Stimulated activated CD4-positive, alpha-beta T cell treated with anti-CD3 and anti-CD28 coated beads, TNF-alpha, amount 100 ng/mL, for 1 hour (primary cell): ENCODE measurements around the gene GREB1.

ENCODE experiments used
- DNase-seq, 3 donors: peaks; one replicate each; pipeline ENCODE4 v3.0.0-alpha.2; 2020; ENCODE audit warnings: low read depth in 3 of 3, low spot score in 1 of 3

The GREB1 gene

GRCh38 chr2:11630855-11631254, 97.0 kb downstream of the GREB1 start:
- DNase-seq, result no peak

DNA sequence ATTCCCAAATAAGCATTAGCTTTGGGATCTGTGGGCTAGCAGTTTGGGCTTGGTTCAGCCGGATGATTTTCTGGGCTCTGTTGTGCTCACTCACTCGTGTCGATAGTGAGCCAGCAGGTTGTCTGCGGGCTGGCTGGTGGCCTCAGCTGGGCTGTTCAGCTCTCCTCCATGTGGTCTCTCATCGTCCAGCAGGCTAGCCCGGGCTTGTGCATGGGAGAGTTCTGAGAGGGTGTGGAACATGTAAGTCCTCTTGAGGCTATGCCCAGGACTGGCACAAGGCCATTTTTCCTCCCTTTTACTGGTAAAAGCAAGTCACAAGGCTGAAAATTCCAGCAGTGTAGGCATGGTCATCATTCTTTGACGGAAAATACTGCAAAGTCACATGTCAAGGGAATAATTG, 97.6 kb downstream of the GREB1 start:
- DNase-seq, result no peak

- no peak for DNase-seq
Observed at GRCh38 chr2:11633923-11634478, 100.2 kb downstream of the GREB1 start.

DNA sequence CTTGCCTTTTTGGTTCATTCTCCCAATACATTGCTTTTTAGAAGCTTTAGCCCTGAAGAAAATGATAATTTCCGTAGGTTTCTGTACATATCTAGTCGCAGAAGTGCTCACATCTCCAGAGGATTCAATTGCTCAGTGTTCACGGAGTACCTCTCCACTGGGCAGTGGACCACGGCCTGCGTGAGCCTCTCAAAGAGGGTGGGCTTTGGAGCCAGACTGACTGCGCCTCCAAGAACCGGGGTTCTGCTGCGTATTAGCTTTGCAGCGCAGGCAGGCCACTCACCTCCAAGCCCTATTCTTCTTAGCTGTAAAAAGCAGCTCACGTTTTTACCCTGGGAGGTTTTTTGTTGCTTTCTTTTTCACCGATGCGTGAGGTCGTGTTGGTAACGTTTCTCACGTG, 100.7 kb downstream of the GREB1 start:
- no peak for DNase-seq

- DNase-seq, result no peak
Observed at GRCh38 chr2:11635141-11635540, 101.3 kb downstream of the GREB1 start.

GRCh38 chr2:11636593-11637295, 102.9 kb downstream of the GREB1 start:
- no peak for DNase-seq

DNA sequence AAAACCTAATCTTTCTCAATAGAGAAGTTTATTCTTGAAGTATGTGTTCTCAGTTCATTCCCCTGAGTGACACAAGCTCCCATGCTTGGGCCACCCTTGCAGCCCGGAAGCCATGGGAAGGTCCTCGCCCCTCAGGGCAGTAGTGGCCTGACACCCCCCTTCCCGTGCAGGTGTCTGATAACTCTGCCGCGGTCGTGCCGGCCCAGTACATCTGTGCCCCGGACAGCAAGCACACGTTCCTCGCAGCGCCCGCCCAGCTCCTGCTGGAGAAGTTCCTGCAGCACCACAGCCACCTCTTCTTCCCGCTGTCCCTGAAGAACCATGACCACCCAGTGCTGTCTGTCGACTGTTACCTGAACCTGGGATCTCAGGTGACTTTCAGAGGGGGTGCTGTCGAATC, 103.7 kb downstream of the GREB1 start:
- DNase-seq, result no peak

DNA sequence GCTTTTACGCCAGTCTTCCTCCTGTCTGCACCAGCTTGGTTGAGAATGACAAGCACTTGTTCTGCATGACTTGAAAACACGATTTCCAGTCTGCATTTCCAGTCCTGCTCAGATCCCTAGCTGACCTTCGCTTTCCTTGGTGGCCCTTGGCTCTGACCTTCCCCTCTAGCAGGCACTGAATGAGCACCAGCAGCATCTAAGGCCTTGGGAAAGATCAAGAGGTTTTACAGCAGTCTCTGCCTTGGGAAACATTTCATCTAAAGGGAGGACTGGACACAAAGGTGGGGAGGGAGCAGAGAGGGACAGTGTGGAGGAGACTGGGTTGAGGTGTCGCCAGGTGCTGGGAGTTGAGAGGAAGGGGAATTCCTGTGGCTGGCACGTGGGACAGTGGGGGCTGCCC, 105.7 kb downstream of the GREB1 start:
- DNase-seq, result no peak

DNA sequence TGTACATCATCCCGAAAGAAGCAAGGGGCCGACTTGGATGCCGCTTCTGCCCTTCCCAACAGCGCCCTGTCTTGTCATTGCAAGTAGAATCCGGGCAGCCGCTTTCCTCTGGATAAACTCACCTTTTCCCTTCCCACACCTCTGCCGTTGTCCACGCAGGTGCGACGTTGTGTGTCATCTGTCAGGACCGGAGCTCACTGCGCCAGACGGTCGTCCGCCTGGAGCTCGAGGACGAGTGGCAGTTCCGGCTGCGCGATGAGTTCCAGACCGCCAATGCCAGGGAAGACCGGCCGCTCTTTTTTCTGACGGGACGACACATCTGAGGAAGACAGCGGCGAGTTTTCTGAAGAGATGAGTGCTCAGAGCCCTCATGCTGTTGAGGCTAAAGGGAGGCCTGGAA, 106.3 kb downstream of the GREB1 start:
- DNase-seq, result no peak

- no peak for DNase-seq
Observed at GRCh38 chr2:11642972-11643371, 109.1 kb downstream of the GREB1 start.

DNA sequence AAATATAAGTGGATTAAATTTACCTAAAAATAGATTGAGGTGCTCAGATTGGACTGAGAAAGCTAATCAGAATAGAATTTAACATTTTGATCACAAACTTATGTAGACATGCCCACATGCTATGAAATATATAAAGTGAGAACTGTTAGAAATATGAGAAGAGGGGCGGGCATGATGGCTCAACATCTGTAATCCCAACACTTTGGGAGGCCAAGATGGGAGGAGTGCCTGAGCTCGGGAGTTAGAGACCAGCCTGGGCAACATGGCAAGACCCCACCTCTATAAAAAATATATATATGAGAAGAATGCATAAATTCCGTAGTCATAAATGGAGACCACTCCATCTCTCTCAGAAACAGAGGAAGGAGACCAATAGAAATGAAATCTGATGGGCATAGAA, 110.4 kb downstream of the GREB1 start:
- DNase-seq, result no peak

GRCh38 chr2:11646530-11646929, 112.7 kb downstream of the GREB1 start:
- DNase-seq, result no peak

DNA sequence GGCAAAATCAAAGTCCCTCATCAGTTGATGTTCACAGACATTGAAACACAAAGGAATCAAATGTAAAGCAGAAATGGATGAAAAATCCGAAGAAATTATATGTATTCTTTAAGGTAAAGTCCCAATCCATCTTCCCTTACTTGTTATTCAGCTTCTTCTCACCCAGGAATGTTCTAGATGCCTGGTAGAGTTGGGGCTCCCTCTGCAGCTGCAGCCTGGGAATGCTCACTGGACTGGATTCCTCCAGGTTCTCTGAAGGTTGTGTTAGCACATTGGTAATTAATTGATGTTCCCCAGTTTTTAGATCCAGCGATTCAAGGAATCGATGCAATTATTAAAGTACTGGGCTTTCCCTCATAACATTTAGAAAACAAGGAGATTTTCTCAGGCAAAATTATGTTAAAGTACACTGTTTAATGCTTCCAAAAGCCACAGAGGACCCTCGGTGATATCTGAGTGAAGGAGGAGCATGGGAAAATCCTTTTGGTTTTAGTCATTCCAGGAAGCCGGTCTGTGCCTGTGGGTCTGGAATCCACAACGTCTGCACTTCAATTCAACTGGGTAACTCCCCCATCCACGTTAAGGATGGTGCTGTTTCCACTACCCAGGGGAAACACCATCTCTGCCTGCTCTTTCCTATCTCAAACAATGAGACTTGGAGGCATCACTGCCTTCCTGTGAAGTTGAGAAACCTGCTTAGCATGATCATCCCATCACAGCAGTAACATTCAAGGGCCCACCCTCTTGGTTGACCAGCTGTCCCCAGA, 114.2 kb downstream of the GREB1 start:
- no peak for DNase-seq

- no peak for DNase-seq
Observed at GRCh38 chr2:11649093-11649492, 115.2 kb downstream of the GREB1 start.

DNA sequence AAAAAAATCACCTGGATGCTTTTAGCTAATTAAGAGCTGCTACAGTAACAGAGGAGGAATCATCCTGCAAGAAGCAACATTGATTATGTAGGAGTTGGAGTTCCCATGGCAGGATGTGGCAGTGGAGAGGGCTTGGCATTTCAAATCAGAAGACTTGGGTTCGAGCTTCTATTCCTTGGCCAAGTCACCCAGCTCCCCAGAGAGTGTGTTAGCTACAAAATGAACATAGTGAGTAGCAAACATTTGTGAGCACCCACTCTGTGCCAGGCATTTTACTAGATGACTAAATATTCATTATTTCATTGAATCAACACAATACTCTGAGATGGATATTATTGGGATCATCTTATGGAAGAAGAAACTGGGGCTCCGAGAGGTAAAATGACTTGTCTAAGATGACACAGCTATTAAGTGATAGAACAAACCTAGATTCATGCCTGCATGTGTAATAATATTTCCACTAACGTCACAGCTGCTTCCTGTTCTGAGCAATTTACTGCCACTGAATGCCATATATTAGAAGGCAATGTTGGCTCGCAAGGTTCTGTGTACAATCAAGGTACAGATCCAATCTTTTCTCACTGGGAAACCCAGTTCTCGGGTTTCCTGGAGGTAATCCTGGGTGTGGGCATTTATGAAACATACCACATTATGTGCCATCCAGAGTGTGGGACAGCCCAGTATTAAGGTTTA, 118.2 kb downstream of the GREB1 start:
- DNase-seq, result no peak

- DNase-seq, result no peak
Observed at GRCh38 chr2:11652553-11652952, 118.7 kb downstream of the GREB1 start.

DNA sequence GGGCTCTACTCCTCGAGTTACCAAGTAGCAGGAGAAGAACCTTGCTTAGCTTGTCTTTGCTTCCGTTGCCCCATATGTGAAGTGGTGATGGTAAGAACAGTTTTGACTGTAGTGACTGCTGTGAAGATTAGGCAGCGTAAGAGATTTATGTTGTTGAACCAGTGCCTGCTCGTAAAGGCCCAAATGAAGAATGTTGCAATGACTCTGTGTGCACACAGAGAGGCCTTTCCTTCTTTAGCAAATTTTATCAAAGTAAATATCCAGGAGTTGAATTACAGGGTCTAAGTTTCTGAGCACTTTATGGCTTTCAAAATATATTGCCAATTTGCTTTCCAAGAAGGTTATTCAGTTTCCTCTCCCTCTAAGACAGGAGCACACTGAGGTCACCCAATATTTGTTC, 121.7 kb downstream of the GREB1 start:
- DNase-seq, result no peak

DNA sequence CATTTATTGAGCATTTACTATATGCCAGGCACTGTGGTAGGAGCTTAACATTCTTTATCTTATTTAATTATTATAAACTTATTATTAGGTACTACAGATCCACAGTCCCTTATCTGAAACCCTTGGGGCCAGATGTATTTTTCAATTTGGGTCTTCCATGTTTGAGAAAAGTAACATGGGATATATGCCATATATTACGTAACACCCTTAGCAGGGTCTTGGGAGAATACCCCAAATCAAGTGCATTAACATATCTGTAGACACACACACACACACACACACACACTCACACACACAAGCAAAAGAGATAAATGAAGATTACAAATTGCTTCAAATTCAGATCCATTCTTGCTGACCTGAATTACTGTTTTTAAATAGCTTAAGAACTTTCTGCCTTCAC, 122.4 kb downstream of the GREB1 start:
- no peak for DNase-seq

GRCh38 chr2:11656671-11657101, 122.8 kb downstream of the GREB1 start:
- DNase-seq, result no peak

GRCh38 chr2:11657195-11657594, 123.3 kb downstream of the GREB1 start:
- no peak for DNase-seq

DNA sequence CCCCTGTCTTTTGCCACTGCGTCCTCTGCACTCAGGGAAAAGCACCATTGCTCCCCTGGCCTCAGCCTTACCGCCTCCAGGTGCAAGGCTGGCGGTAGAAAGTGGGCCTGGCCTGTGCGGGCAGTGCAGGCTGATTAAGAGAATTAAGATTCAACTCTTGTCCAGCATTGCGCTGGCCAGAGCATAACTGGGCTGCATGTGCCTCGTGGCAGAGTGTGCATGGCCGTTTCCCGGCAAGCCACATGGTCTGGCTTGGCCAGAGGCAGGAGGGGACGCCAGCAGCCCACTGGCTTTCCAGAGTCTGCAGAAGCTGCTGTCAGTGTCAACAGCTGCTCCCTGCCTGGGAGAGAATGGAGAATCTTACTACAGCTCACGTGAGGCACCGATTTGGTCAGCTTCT, 123.8 kb downstream of the GREB1 start:
- DNase-seq, result no peak
